Keratinocyte (primary cell): ENCODE results near the gene SLC25A1. TPM values are rescaled to one million over a fixed set of nuclear protein-coding genes. Genes with fewer than 3 reads are reported as not detected.

Experiments used
- DNase-seq: peaks from one replicate; pipeline ENCODE4 v3.0.0-alpha.2; 2011; ENCODE audit warnings: low read depth, missing footprints, low spot score
- FAIRE-seq: peaks from 2 replicates; lab custom pipeline; 2011; peaks lifted over from hg19 to GRCh38; lab: Jason Lieb, UNC
- H2AFZ ChIP-seq: 2 replicates; pipeline ENCODE4 v1.6.0; 2012; ENCODE audit warnings: low read length, control low read depth, inconsistent platforms; ENCODE audit not compliant: control insufficient read depth
- H3K27ac ChIP-seq: 2 replicates; pipeline ENCODE4 v1.5.1; 2011; ENCODE audit warnings: low read length; ENCODE audit not compliant: control insufficient read depth, insufficient read depth
- H3K27me3 ChIP-seq: 3 replicates; pipeline ENCODE4 v1.6.0; 2011; ENCODE audit warnings: low read length; ENCODE audit not compliant: control insufficient read depth, insufficient read depth; ENCODE audit errors: extremely low read depth
- H3K36me3 ChIP-seq, 2 experiments: 2 replicates in 1 of 2; 3 replicates in 1 of 2; pipeline ENCODE4 v1.5.1; 2011; ENCODE audit warnings: low read length in 2 of 2, mild to moderate bottlenecking in 1 of 2; ENCODE audit not compliant: control insufficient read depth in 2 of 2, insufficient read depth in 2 of 2; ENCODE audit errors: extremely low read depth in 1 of 2
- H3K4me1 ChIP-seq: 3 replicates; pipeline ENCODE4 v1.5.1; 2011; ENCODE audit warnings: low read length; ENCODE audit not compliant: control insufficient read depth, insufficient read depth; ENCODE audit errors: extremely low read depth
- H3K4me2 ChIP-seq: 3 replicates; pipeline ENCODE4 v1.6.0; 2011; ENCODE audit warnings: low read depth, low read length; ENCODE audit not compliant: control insufficient read depth, insufficient read depth; ENCODE audit errors: extremely low read depth
- H3K4me3 ChIP-seq, 3 experiments: fragments of 200-600 bp in 1 of 3; sonication (generic) in 1 of 3; 2 replicates in 2 of 3; 3 replicates in 1 of 3; pipeline ENCODE4 v1.5.1; 2011 to 2016; ENCODE audit warnings: low read length in 3 of 3, mild to moderate bottlenecking in 3 of 3, control low read depth in 2 of 3, inconsistent platforms in 1 of 3, low read depth in 1 of 3, mixed read lengths in 1 of 3, mixed run types in 1 of 3, moderate library complexity in 1 of 3; ENCODE audit not compliant: control insufficient read depth in 2 of 3, insufficient read depth in 2 of 3; ENCODE audit errors: extremely low read depth in 1 of 3
- H3K79me2 ChIP-seq: 2 replicates; pipeline ENCODE4 v1.6.0; 2012; ENCODE audit warnings: low read length; ENCODE audit not compliant: control insufficient read depth, insufficient read depth
- H3K9ac ChIP-seq: 3 replicates; pipeline ENCODE4 v1.6.0; 2011; ENCODE audit warnings: low read length; ENCODE audit not compliant: control insufficient read depth, insufficient read depth; ENCODE audit errors: extremely low read depth
- H3K9me1 ChIP-seq: 3 replicates; pipeline ENCODE4 v1.6.0; 2011; ENCODE audit warnings: low read length; ENCODE audit not compliant: control insufficient read depth, insufficient read depth; ENCODE audit errors: extremely low read depth
- H3K9me3 ChIP-seq: 2 replicates; pipeline ENCODE4 v1.5.1; 2012; ENCODE audit warnings: low read depth, low read length; ENCODE audit not compliant: control insufficient read depth
- H4K20me1 ChIP-seq: 3 replicates; pipeline ENCODE4 v1.6.0; 2011; ENCODE audit warnings: low read length; ENCODE audit not compliant: control insufficient read depth, insufficient read depth; ENCODE audit errors: extremely low read depth
- EZH2 ChIP-seq: IDR thresholded peaks from one replicate; pipeline ENCODE4 v1.6.1; 2012; ENCODE audit warnings: inconsistent platforms, mild to moderate bottlenecking, low read length, moderate library complexity
- dilution Hi-C: fragments of 300-500 bp; cut with MboI; formaldehyde crosslinking; loops from one replicate; pipeline ENCODE4 v1.7.0; 2020; ENCODE audit warnings: low sequenced_read_pairs; ENCODE audit not compliant: extremely low pct_ligation_motif_present
- polyA plus RNA-seq, 5 experiments: library from polyadenylated mRNA; depleted of rRNA in 3 of 5; stranded (reverse) in 3 of 5; stranded (forward) in 1 of 5; unstranded in 1 of 5; fragments of >200 nt; gene quantifications; 1 replicate in 1 of 5; 2 replicates in 3 of 5; 3 replicates in 1 of 5; pipeline versions ENCODE4 v1.2.1 to v1.2.3, GENCODE V29; 2011 to 2012; ENCODE audit warnings: missing spikeins in 2 of 5, low read depth in 1 of 5, low replicate concordance in 1 of 5
- TF ChIP-seq, protein P1 (sequence below), 3 experiments: IDR thresholded peaks in 1 of 3; conservative IDR thresholded peaks in 1 of 3; optimal IDR thresholded peaks in 1 of 3; 2 replicates in 2 of 3; 3 replicates in 1 of 3; pipeline versions ENCODE3 to v1.5.1; 2011; ENCODE audit warnings: low read length in 3 of 3, mild to moderate bottlenecking in 3 of 3, moderate library complexity in 2 of 3, control low read depth in 1 of 3, inconsistent platforms in 1 of 3; ENCODE audit not compliant: insufficient read depth in 2 of 3; ENCODE audit errors: extremely low read depth in 1 of 3

Gene SLC25A1
- polyA plus RNA-seq, 1 donor (not counting 4 experiments of a cell fraction or from before 2014, with no cell fraction given) = 27.7 TPM

DNA sequence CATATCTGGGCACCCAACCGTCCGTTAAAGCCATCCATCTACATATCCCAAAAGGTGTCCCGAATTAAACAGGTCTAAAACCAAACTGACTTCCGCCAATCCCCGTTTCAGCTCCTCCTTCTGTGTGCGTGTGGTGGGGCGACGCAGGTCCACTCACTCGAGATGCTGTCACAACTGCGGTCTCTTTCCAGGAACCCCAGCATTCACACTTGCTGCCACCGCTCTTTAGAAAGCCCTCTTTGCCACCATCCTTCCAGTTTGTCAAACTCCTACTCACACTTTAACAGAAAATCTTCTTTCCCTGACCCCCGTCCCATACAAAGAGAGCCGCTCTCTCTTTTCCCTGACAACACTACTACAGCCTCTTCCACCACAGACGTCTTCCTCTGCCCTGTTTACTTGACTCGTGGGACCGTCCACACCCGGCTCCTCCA is 34.6 kb downstream of the SLC25A1 start:
- Histone ChIP-seq H2AFZ (peak overlapping the region; percentile 85), H3K27ac (peak overlapping the region; percentile 45), H3K4me3 (peak overlapping the region; percentile 76 to 88 (median 86)), H3K27me3 (peaks cover 15% of the 10 kb centered on the region), H3K9ac (peak overlapping the region; percentile 81), H3K9me1 (no peaks in the 10 kb centered on the region), H3K36me3 (peaks cover 14 to 17% of the 10 kb centered on the region in 2 experiments), H3K4me2 (peak overlapping the region; percentile 72), H3K4me1 (peaks cover 6% of the 10 kb centered on the region), H4K20me1 (no peaks in the 10 kb centered on the region), H3K79me2 (peaks cover 20% of the 10 kb centered on the region), H3K9me3 (no peaks in the 10 kb centered on the region)
- dilution Hi-C loops = no loop called here
- no peak for TF ChIP-seq EZH2
- TF ChIP-seq, protein P1, sequence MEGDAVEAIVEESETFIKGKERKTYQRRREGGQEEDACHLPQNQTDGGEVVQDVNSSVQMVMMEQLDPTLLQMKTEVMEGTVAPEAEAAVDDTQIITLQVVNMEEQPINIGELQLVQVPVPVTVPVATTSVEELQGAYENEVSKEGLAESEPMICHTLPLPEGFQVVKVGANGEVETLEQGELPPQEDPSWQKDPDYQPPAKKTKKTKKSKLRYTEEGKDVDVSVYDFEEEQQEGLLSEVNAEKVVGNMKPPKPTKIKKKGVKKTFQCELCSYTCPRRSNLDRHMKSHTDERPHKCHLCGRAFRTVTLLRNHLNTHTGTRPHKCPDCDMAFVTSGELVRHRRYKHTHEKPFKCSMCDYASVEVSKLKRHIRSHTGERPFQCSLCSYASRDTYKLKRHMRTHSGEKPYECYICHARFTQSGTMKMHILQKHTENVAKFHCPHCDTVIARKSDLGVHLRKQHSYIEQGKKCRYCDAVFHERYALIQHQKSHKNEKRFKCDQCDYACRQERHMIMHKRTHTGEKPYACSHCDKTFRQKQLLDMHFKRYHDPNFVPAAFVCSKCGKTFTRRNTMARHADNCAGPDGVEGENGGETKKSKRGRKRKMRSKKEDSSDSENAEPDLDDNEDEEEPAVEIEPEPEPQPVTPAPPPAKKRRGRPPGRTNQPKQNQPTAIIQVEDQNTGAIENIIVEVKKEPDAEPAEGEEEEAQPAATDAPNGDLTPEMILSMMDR (optimal IDR thresholded peaks at IDR 0.05 in 1 of 3, IDR thresholded peaks at IDR 0.05 in 1 of 3, conservative IDR thresholded peaks at IDR 0.05 in 1 of 3; ENCODE audit: extremely low read depth in 1 of 3, insufficient read depth in 2 of 3, low read length in 3 of 3) = no peak
- DNase-seq = no peak
- no peak for FAIRE-seq

DNA sequence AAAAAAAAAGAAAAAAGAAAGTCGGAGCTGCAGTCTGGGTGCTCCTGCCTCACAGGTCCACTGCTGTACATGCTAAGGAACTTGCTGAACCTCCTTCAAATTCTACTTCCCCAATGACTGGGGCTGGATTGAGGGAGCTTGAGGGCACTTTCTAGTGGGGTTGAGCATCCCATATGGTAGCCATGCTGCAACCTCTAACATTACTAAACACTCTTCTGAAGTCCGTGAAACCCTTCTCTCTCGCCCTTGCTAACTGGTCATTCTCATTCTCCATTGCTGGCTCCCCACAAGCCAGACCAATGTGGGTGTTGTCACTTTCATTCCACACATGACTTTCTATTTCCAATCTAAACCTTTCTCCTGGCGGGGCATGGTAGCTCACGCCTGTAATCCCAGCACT is 35.3 kb downstream of the SLC25A1 start:
- Histone ChIP-seq H3K9ac (peak overlapping the region; percentile 36), H3K27me3 (peaks cover 8% of the 10 kb centered on the region), H3K4me3 (peak overlapping the region in 1 of 3 experiments; percentile 76), H3K9me3 (no peaks in the 10 kb centered on the region), H3K9me1 (no peaks in the 10 kb centered on the region), H3K36me3 (peaks cover 14 to 24% of the 10 kb centered on the region in 2 experiments), H3K4me2 (peak overlapping the region; percentile 72), H2AFZ (no peak overlapping the region), H3K4me1 (peaks cover 6% of the 10 kb centered on the region), H4K20me1 (no peaks in the 10 kb centered on the region), H3K79me2 (peaks cover 20% of the 10 kb centered on the region), H3K27ac (no peak overlapping the region)
- DNase-seq = no peak
- TF ChIP-seq, protein P1 (optimal IDR thresholded peaks at IDR 0.05 in 1 of 3, IDR thresholded peaks at IDR 0.05 in 1 of 3, conservative IDR thresholded peaks at IDR 0.05 in 1 of 3; ENCODE audit: extremely low read depth in 1 of 3, insufficient read depth in 2 of 3, low read length in 3 of 3) = no peak
- TF ChIP-seq EZH2 = no peak
- no peak for FAIRE-seq
- dilution Hi-C loops = no loop called here
